ENCODE results near the gene MACROD1.

DNA sequence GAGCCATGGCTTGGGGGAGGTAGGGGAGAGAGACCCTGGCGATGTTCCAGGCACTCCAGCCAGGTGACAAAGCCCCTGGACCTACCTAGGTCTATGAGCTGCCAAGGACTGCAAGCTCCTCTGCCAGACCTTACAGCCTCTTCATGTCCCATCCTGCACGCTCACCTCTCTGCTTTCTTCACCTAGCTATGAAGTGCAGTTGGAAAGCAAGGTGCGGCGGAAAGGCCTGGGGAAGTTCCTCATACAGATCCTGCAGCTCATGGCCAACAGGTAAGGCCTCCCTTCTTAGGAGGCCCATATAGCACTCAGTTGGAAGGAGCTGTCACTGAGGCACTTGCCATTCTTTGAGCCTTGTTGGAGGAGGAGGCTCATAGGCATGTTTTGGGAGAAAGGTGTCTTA lies 213.3 kb downstream of the MACROD1 start:
- TF ChIP-seq, protein P1, sequence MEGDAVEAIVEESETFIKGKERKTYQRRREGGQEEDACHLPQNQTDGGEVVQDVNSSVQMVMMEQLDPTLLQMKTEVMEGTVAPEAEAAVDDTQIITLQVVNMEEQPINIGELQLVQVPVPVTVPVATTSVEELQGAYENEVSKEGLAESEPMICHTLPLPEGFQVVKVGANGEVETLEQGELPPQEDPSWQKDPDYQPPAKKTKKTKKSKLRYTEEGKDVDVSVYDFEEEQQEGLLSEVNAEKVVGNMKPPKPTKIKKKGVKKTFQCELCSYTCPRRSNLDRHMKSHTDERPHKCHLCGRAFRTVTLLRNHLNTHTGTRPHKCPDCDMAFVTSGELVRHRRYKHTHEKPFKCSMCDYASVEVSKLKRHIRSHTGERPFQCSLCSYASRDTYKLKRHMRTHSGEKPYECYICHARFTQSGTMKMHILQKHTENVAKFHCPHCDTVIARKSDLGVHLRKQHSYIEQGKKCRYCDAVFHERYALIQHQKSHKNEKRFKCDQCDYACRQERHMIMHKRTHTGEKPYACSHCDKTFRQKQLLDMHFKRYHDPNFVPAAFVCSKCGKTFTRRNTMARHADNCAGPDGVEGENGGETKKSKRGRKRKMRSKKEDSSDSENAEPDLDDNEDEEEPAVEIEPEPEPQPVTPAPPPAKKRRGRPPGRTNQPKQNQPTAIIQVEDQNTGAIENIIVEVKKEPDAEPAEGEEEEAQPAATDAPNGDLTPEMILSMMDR (IDR thresholded peaks at IDR 0.05), result no peak
- TF ChIP-seq POLR2A (IDR thresholded peaks at IDR 0.05), result no peak
